Stimulated activated CD4-positive, alpha-beta T cell treated with anti-CD3 and anti-CD28 coated beads, TNF-alpha, amount 100 ng/mL, for 4 hours (primary cell): ENCODE results near the gene HTT.
"Not testable (repeated sequence)": the region's sequence is repeated elsewhere in the genome, so short reads cannot be mapped to it uniquely, and the experiment has no call there.

Experiments
- DNase-seq, 3 experiments: peaks; one replicate each; pipeline ENCODE4 v3.0.0-alpha.2; 2020; ENCODE audit warnings: low read depth in 3 of 3

Gene HTT

GRCh38 chr4:3046162-3046561 is 28.3 kb upstream of the HTT start:
- DNase-seq = no peak

- no peak for DNase-seq
Measured at GRCh38 chr4:3046623-3047022, 27.9 kb upstream of the HTT start.

GRCh38 chr4:3047464-3048286 is 26.8 kb upstream of the HTT start:
- peak; percentile 35 to 44 (median 36) for DNase-seq

- DNase-seq = not testable (repeated sequence)
Measured at GRCh38 chr4:3051141-3051897, 23.2 kb upstream of the HTT start.

- DNase-seq = no peak
Measured at GRCh38 chr4:3054169-3054759, 20.2 kb upstream of the HTT start.

GRCh38 chr4:3059943-3060342 is 14.5 kb upstream of the HTT start:
- no peak for DNase-seq

- no peak for DNase-seq
Measured at GRCh38 chr4:3060946-3061345, 13.5 kb upstream of the HTT start.

GRCh38 chr4:3062471-3062870 is 12.0 kb upstream of the HTT start:
- DNase-seq = no peak

GRCh38 chr4:3065551-3065950 is 8.9 kb upstream of the HTT start:
- no peak for DNase-seq

- DNase-seq = no peak
Measured at GRCh38 chr4:3066836-3067400, 7.6 kb upstream of the HTT start.

- DNase-seq = no peak
Measured at GRCh38 chr4:3067473-3068001, 6.9 kb upstream of the HTT start.

- no peak for DNase-seq
Measured at GRCh38 chr4:3069661-3070199, 4.8 kb upstream of the HTT start.

GRCh38 chr4:3070709-3071500 is 3.6 kb upstream of the HTT start:
- DNase-seq = no peak

GRCh38 chr4:3071811-3072210 is 2.7 kb upstream of the HTT start:
- DNase-seq = no peak

- DNase-seq = no peak
Measured at GRCh38 chr4:3073158-3074077, 1.1 kb upstream of the HTT start.

GRCh38 chr4:3074846-3075651 is 568 bp downstream of the HTT start:
- peak; percentile 17 to 44 (median 31) for DNase-seq

- no peak for DNase-seq
Measured at GRCh38 chr4:3075652-3075981, 1.1 kb downstream of the HTT start.

- no peak for DNase-seq
Measured at GRCh38 chr4:3077796-3078195, 3.3 kb downstream of the HTT start.

- DNase-seq = no peak
Measured at GRCh38 chr4:3079694-3080123, 5.2 kb downstream of the HTT start.
